IMR-90 (cell line): ENCODE measurements around the gene ZNF384. TPM values are rescaled to one million over a fixed set of nuclear protein-coding genes. Genes with fewer than 3 reads are reported as not detected.

Experiments
- ATAC-seq: fragments of 200-7000 bp; cut with Tn5 transposase; 2 replicates; pipeline ENCODE4 v1.9.1; 2020; ENCODE audit warnings: low read depth, mild to moderate bottlenecking, moderate library complexity
- BruUV-seq: library from RNA; stranded (reverse); fragments of 400-500 nt; replicated peaks from 2 replicates; lab custom pipeline; 2021; lab: Mats Ljungman, UMichigan
- CTCF ChIA-PET: fragments of 300-600 bp; formaldehyde crosslinking; extraction: SDS; loops from one replicate; lab custom pipeline; 2021; ENCODE audit warnings: antibody characterized with exemption; lab: Yijun Ruan, JAX
- POLR2A ChIA-PET: fragments of 300-600 bp; sonication (Branson Sonifier 250); formaldehyde crosslinking; loops from one replicate; lab custom pipeline; 2022; ENCODE audit warnings: antibody characterized with exemption; ENCODE audit not compliant: unreplicated experiment; lab: Charles Lee
- DNase-seq: peaks from one replicate; pipeline ENCODE4 v3.0.0; 2013
- H2AFZ ChIP-seq: replicated peaks from 2 replicates; pipeline ENCODE3; 2013; ENCODE audit warnings: low read length, mild to moderate bottlenecking; ENCODE audit not compliant: poor library complexity
- H2AK5ac ChIP-seq: 2 replicates; pipeline ENCODE4 v1.6.1; 2013; ENCODE audit warnings: low read depth, low read length, inconsistent platforms
- H2AK9ac ChIP-seq: replicated peaks from 2 replicates; pipeline ENCODE3; 2013; ENCODE audit warnings: mild to moderate bottlenecking, low read depth, low read length, moderate library complexity; ENCODE audit not compliant: poor library complexity
- H2BK120ac ChIP-seq: 2 replicates; pipeline ENCODE4 v1.6.1; 2013; ENCODE audit warnings: low read depth, low read length, inconsistent platforms
- H2BK15ac ChIP-seq: 3 replicates; pipeline ENCODE4 v1.6.1; 2013; ENCODE audit warnings: low read depth, low read length, inconsistent platforms
- H2BK20ac ChIP-seq: 2 replicates; pipeline ENCODE4 v1.6.1; 2013; ENCODE audit warnings: low read depth, mild to moderate bottlenecking, inconsistent platforms, low read length, moderate library complexity
- H2BK5ac ChIP-seq: 2 replicates; pipeline ENCODE4 v1.6.1; 2013; ENCODE audit warnings: mild to moderate bottlenecking, low read depth, low read length, inconsistent platforms; ENCODE audit not compliant: poor library complexity, severe bottlenecking
- H3K14ac ChIP-seq: replicated peaks from 2 replicates; pipeline ENCODE4 v1.6.1; 2013; ENCODE audit warnings: low read depth, low read length, inconsistent platforms
- H3K18ac ChIP-seq: 2 replicates; pipeline ENCODE4 v1.6.1; 2013; ENCODE audit warnings: low read depth, low read length, control low read depth
- H3K23ac ChIP-seq: 2 replicates; pipeline ENCODE4 v1.6.1; 2013; ENCODE audit warnings: low read depth, low read length, inconsistent platforms
- H3K27ac ChIP-seq: 2 replicates; pipeline ENCODE4 v1.5.1; 2013; ENCODE audit warnings: mild to moderate bottlenecking, control low read depth, low read length; ENCODE audit not compliant: insufficient read depth
- H3K27me3 ChIP-seq: 2 replicates; pipeline ENCODE4 v1.6.1; 2013; ENCODE audit warnings: low read length; ENCODE audit not compliant: control insufficient read depth, insufficient read depth
- H3K36me3 ChIP-seq: 2 replicates; pipeline ENCODE4 v1.6.1; 2013; ENCODE audit warnings: low read length, mixed read lengths; ENCODE audit not compliant: control insufficient read depth, insufficient read depth
- H3K4ac ChIP-seq: 2 replicates; pipeline ENCODE4 v1.6.1; 2013; ENCODE audit warnings: low read depth, low read length, inconsistent platforms
- H3K4me1 ChIP-seq: 2 replicates; pipeline ENCODE4 v1.6.1; 2013; ENCODE audit warnings: low read length, mixed read lengths; ENCODE audit not compliant: control insufficient read depth, insufficient read depth
- H3K4me2 ChIP-seq: 2 replicates; pipeline ENCODE4 v1.6.1; 2013; ENCODE audit warnings: low read depth, mild to moderate bottlenecking, control low read depth, low read length, moderate library complexity
- H3K4me3 ChIP-seq: 2 replicates; pipeline ENCODE4 v1.5.1; 2013; ENCODE audit warnings: low read depth, mild to moderate bottlenecking, control low read depth, low read length, moderate library complexity; ENCODE audit not compliant: insufficient read depth
- H3K56ac ChIP-seq: 2 replicates; pipeline ENCODE4 v1.6.1; 2013; ENCODE audit warnings: low read length, inconsistent platforms; ENCODE audit not compliant: insufficient read depth; ENCODE audit errors: extremely low read depth
- H3K79me1 ChIP-seq, 2 experiments: 2 replicates each; pipeline ENCODE4 v1.6.1; 2013; ENCODE audit warnings: low read length in 2 of 2, inconsistent platforms in 1 of 2, low read depth in 1 of 2
- H3K9ac ChIP-seq: 2 replicates; pipeline ENCODE4 v1.6.1; 2013; ENCODE audit warnings: low read depth, low read length, control low read depth
- H3K9me1 ChIP-seq: 2 replicates; pipeline ENCODE4 v1.6.1; 2013; ENCODE audit warnings: low read length, inconsistent platforms; ENCODE audit not compliant: insufficient read depth
- H3K9me3 ChIP-seq: 2 replicates; pipeline ENCODE4 v1.6.1; 2013; ENCODE audit warnings: low read length; ENCODE audit not compliant: control insufficient read depth, insufficient read depth
- H4K20me1 ChIP-seq: 2 replicates; pipeline ENCODE4 v1.6.1; 2013; ENCODE audit warnings: low read length, inconsistent platforms; ENCODE audit not compliant: insufficient read depth
- H4K5ac ChIP-seq: 2 replicates; pipeline ENCODE4 v1.6.1; 2013; ENCODE audit warnings: mild to moderate bottlenecking, low read depth, low read length, control low read depth
- H4K8ac ChIP-seq, 2 experiments: 2 replicates each; pipeline ENCODE4 v1.6.1; 2013; ENCODE audit warnings: low read depth in 2 of 2, low read length in 2 of 2, control low read depth in 1 of 2, inconsistent platforms in 1 of 2
- H4K91ac ChIP-seq: 2 replicates; pipeline ENCODE4 v1.6.1; 2013; ENCODE audit warnings: low read depth, low read length, inconsistent platforms; ENCODE audit not compliant: insufficient read depth
- CEBPB ChIP-seq: IDR thresholded peaks from 2 replicates; pipeline ENCODE4 v1.6.1; 2012; ENCODE audit warnings: low read depth, low read length, improper control_type of control experiment
- CHD1 ChIP-seq: IDR thresholded peaks from 2 replicates; pipeline ENCODE4 v1.6.1; 2012; ENCODE audit warnings: low read depth, low read length, improper control_type of control experiment
- CTCF ChIP-seq: conservative IDR thresholded peaks from 2 replicates; pipeline ENCODE4 v1.5.1; 2012; ENCODE audit warnings: mild to moderate bottlenecking, low read depth, low read length, improper control_type of control experiment
- FOS ChIP-seq: fragments of 150-350 bp; IDR thresholded peaks from 2 replicates; pipeline ENCODE4 v1.6.1; 2016; ENCODE audit warnings: low read depth, low read length
- RCOR1 ChIP-seq: IDR thresholded peaks from 2 replicates; pipeline ENCODE4 v1.6.1; 2012; ENCODE audit warnings: mild to moderate bottlenecking, low read length, improper control_type of control experiment; ENCODE audit not compliant: insufficient replicate concordance
- USF2 ChIP-seq: fragments of 150-350 bp; IDR thresholded peaks from 2 replicates; pipeline ENCODE4 v1.6.1; 2017; ENCODE audit warnings: mild to moderate bottlenecking, antibody characterized with exemption, low read length, low read depth
- WGBS, 2 experiments: methylation state at CpG; one replicate each; pipeline versions ENCODE4 v1.1.5 to v1.1.7; 2013; ENCODE audit warnings: missing lambda C conversion rate in 2 of 2; ENCODE audit not compliant: insufficient read length in 1 of 2; ENCODE audit errors: extremely low coverage in 2 of 2; 5-methylcytosine and 5-hydroxymethylcytosine counted together
- dilution Hi-C: fragments of 300-500 bp; cut with HindIII; formaldehyde crosslinking; loops from one replicate; pipeline ENCODE4 v1.14.3; 2018; ENCODE audit warnings: low sequenced_read_pairs; ENCODE audit not compliant: unreplicated experiment
- in situ Hi-C: fragments of 300-500 bp; cut with MboI; formaldehyde crosslinking; loops from 3 replicates; pipeline ENCODE4 v1.14.3; 2019; ENCODE audit warnings: low sequenced_read_pairs, inconsistent platforms, mixed read lengths
- intact Hi-C: fragments of 100-400 bp; cut with micrococcal nuclease; formaldehyde crosslinking; loops from 2 replicates; pipeline ENCODE4 v1.10.0; 2022
- polyA plus RNA-seq, 3 experiments: library from polyadenylated mRNA; depleted of rRNA; stranded (reverse); fragments of >200 nt; gene quantifications; 2 replicates each; pipeline ENCODE4 v1.2.3, GENCODE V29; 2012; ENCODE audit warnings: low replicate concordance in 1 of 3
- total RNA-seq: library from RNA; depleted of rRNA; stranded (reverse); fragments of >200 nt; gene quantifications from 2 replicates; pipeline ENCODE4 v1.2.3, GENCODE V29; 2012

The ZNF384 gene
- total and polyA plus RNA-seq, 2 of the 4 experiments (the other 2 are of a cell fraction) = 16.3 to 55.6 TPM

GRCh38 chr12:6666211-6666610 is 23.0 kb downstream of the ZNF384 start:
- WGBS, 2 experiments = 100% methylated on average over 2 of the region's 2 CpGs; no CpG with 5 or more reads in 1 of the 2 experiments
- Histone ChIP-seq H2AK9ac (no peak overlapping the region), H3K4me1 (no peaks in the 10 kb centered on the region), H2BK15ac (no peak overlapping the region), H2BK120ac (no peak overlapping the region), H3K4me3 (no peak overlapping the region), H3K36me3 (peaks cover 36% of the 10 kb centered on the region), H3K27me3 (no peaks in the 10 kb centered on the region), H3K14ac (no peak overlapping the region), H4K5ac (no peak overlapping the region), H4K20me1 (no peaks in the 10 kb centered on the region), H2AFZ (no peak overlapping the region), H4K8ac (no peak overlapping the region), H4K91ac (no peak overlapping the region), H3K27ac (no peak overlapping the region), H3K9me1 (no peaks in the 10 kb centered on the region), H3K4me2 (no peak overlapping the region), H2BK20ac (no peak overlapping the region), H2BK5ac (no peak overlapping the region), H2AK5ac (no peak overlapping the region), H3K9ac (no peak overlapping the region), H3K18ac (no peak overlapping the region), H3K4ac (no peak overlapping the region), H3K23ac (no peak overlapping the region), H3K56ac (no peak overlapping the region), H3K9me3 (no peaks in the 10 kb centered on the region), H3K79me1 (peaks cover 14 to 22% of the 10 kb centered on the region in 2 experiments)
- no peak for ATAC-seq
- intact Hi-C loops = no loop called here
- ChIA-PET CTCF (no interaction called here), POLR2A (no interaction called here)
- no peak for DNase-seq
- dilution Hi-C loops = no loop called here
- no TSS peak for BruUV-seq
- TF ChIP-seq CEBPB (no peak), FOS (no peak), RCOR1 (no peak), CHD1 (no peak), USF2 (no peak), CTCF (no peak)
- in situ Hi-C loops = no loop called here
